SK-N-SH (cell line): ENCODE measurements around the gene MSRB1. TPM values are rescaled to one million over a fixed set of nuclear protein-coding genes. Genes with fewer than 3 reads are reported as not detected.
A peak's percentile ranks its signal among the peaks of the same experiment; 100 is the strongest.

Experiments
- CTCF ChIA-PET: fragments of 300-600, 350-600 bp; formaldehyde crosslinking; extraction: SDS; loops from one replicate; lab custom pipeline; 2021; lab: Yijun Ruan, JAX
- POLR2A ChIA-PET: fragments of 350-600 bp; sonication (Branson Sonifier 250); formaldehyde crosslinking; extraction: SDS; loops from one replicate; lab custom pipeline; 2020; ENCODE audit warnings: antibody characterized with exemption, inconsistent platforms; lab: Yijun Ruan, JAX
- DNase-seq: peaks from one replicate; pipeline ENCODE4 v3.0.0; 2012
- H2AFZ ChIP-seq: fragments of 200-600 bp; sonication (generic); 2 replicates; pipeline ENCODE4 v1.8.1; 2016; ENCODE audit warnings: antibody characterized with exemption, mild to moderate bottlenecking, low read depth
- H3F3A ChIP-seq: fragments of 200-600 bp; sonication (generic); replicated peaks from 2 replicates; pipeline ENCODE3; 2016; ENCODE audit warnings: antibody characterized with exemption, mild to moderate bottlenecking; ENCODE audit not compliant: insufficient read depth
- H3K27ac ChIP-seq, 2 experiments: fragments of 200-500 bp in 1 of 2; fragments of 200-600 bp in 1 of 2; sonication (Bioruptor generic) in 1 of 2; sonication (generic), shearing (Covaris generic) in 1 of 2; 2 replicates each; pipeline versions ENCODE4 v1.5.1 to v1.6.1; 2014 to 2016; ENCODE audit warnings: low read depth in 2 of 2, inconsistent platforms in 1 of 2, low read length in 1 of 2, mild to moderate bottlenecking in 1 of 2, mixed read lengths in 1 of 2
- H3K27me3 ChIP-seq: fragments of 200-600 bp; sonication (generic), shearing (Covaris generic); 2 replicates; pipeline ENCODE4 v1.6.1; 2016; ENCODE audit warnings: mixed run types; ENCODE audit not compliant: insufficient read depth
- H3K36me3 ChIP-seq, 2 experiments: fragments of 200-500 bp in 1 of 2; fragments of 200-600 bp in 1 of 2; sonication (Bioruptor generic) in 1 of 2; sonication (generic) in 1 of 2; replicated peaks in 1 of 2; 2 replicates each; pipeline versions ENCODE3 to v1.5.1; 2014 to 2016; ENCODE audit warnings: low read length in 1 of 2, mild to moderate bottlenecking in 1 of 2; ENCODE audit not compliant: insufficient read depth in 2 of 2, control insufficient read depth in 1 of 2
- H3K4me1 ChIP-seq, 2 experiments: fragments of 200-500 bp in 1 of 2; fragments of 200-600 bp in 1 of 2; sonication (Bioruptor generic) in 1 of 2; sonication (generic), shearing (Covaris generic) in 1 of 2; 2 replicates each; pipeline versions ENCODE4 v1.5.1 to v1.6.1; 2014 to 2016; ENCODE audit warnings: low read depth in 1 of 2, low read length in 1 of 2, mixed run types in 1 of 2; ENCODE audit not compliant: insufficient read depth in 2 of 2, control insufficient read depth in 1 of 2
- H3K4me2 ChIP-seq: fragments of 200-600 bp; sonication (generic), shearing (Covaris generic); 2 replicates; pipeline ENCODE4 v1.6.1; 2017; ENCODE audit warnings: mixed run types
- H3K4me3 ChIP-seq, 2 experiments: fragments of 200-500 bp in 1 of 2; fragments of 200-600 bp in 1 of 2; sonication (Bioruptor generic) in 1 of 2; sonication (generic), shearing (Covaris generic) in 1 of 2; 2 replicates each; pipeline versions ENCODE4 v1.5.1 to v1.8.1; 2014 to 2016; ENCODE audit warnings: low read depth in 2 of 2, inconsistent platforms in 1 of 2, low read length in 1 of 2, mild to moderate bottlenecking in 1 of 2, mixed read lengths in 1 of 2, moderate library complexity in 1 of 2
- H3K79me2 ChIP-seq: fragments of 200-600 bp; sonication (generic); 2 replicates; pipeline ENCODE4 v1.8.1; 2017; ENCODE audit warnings: mild to moderate bottlenecking; ENCODE audit not compliant: insufficient read depth
- H3K9ac ChIP-seq: fragments of 200-600 bp; sonication (generic); 2 replicates; pipeline ENCODE4 v1.6.1; 2017; ENCODE audit warnings: mixed run types
- H3K9me2 ChIP-seq: fragments of 200-600 bp; sonication (generic); 2 replicates; pipeline ENCODE4 v1.6.1; 2017; ENCODE audit warnings: mixed run types
- H3K9me3 ChIP-seq: fragments of 200-600 bp; sonication (generic); 2 replicates; pipeline ENCODE4 v1.6.1; 2017; ENCODE audit warnings: mixed run types, mild to moderate bottlenecking, moderate library complexity
- H4K20me1 ChIP-seq: fragments of 200-600 bp; sonication (generic); 2 replicates; pipeline ENCODE4 v1.6.1; 2017; ENCODE audit warnings: mild to moderate bottlenecking, mixed run types; ENCODE audit not compliant: insufficient read depth
- EP300 ChIP-seq, 2 experiments: IDR thresholded peaks; 2 replicates each; pipeline versions ENCODE4 v1.4.0 to v1.6.1; 2012; ENCODE audit warnings: borderline replicate concordance in 1 of 2, low read depth in 1 of 2, low read length in 1 of 2
- EZH2phosphoT487 ChIP-seq: fragments of 200-600 bp; sonication (generic); IDR thresholded peaks from 2 replicates; pipeline ENCODE4 v1.6.1; 2017; ENCODE audit warnings: low read depth, mixed run types, mild to moderate bottlenecking, antibody characterized with exemption, moderate library complexity, borderline replicate concordance
- MXI1 ChIP-seq: IDR thresholded peaks from 2 replicates; pipeline ENCODE4 v1.6.1; 2012; ENCODE audit warnings: mild to moderate bottlenecking, low read depth, low read length, improper control_type of control experiment
- NFIC ChIP-seq: IDR thresholded peaks from 2 replicates; pipeline ENCODE4 v1.4.0; 2012; ENCODE audit warnings: borderline replicate concordance
- NRF1 ChIP-seq: IDR thresholded peaks from 2 replicates; pipeline ENCODE4 v1.6.1; 2012; ENCODE audit warnings: low read depth, mild to moderate bottlenecking, low read length
- RAD21 ChIP-seq: IDR thresholded peaks from 2 replicates; pipeline ENCODE4 v1.6.1; 2012; ENCODE audit warnings: mild to moderate bottlenecking, low read length
- REST ChIP-seq: IDR thresholded peaks from 2 replicates; pipeline ENCODE4 v1.6.1; 2012; ENCODE audit warnings: mild to moderate bottlenecking, low read depth, low read length, moderate library complexity
- RFX5 ChIP-seq: IDR thresholded peaks from 2 replicates; pipeline ENCODE4 v1.6.1; 2012; ENCODE audit warnings: mild to moderate bottlenecking, improper control_type of control experiment, low read length
- SMC3 ChIP-seq: IDR thresholded peaks from 2 replicates; pipeline ENCODE4 v1.6.1; 2012; ENCODE audit warnings: low read depth, low read length, improper control_type of control experiment
- TAF1 ChIP-seq: IDR thresholded peaks from 2 replicates; pipeline ENCODE4 v1.6.1; 2012; ENCODE audit warnings: low read depth, mild to moderate bottlenecking, low read length, moderate library complexity, borderline replicate concordance
- YY1 ChIP-seq: IDR thresholded peaks from 2 replicates; pipeline ENCODE4 v1.4.0; 2012; ENCODE audit warnings: low read depth, mild to moderate bottlenecking
- WGBS: methylation state at CpG from one replicate; pipeline ENCODE4 v1.1.6; 2017; ENCODE audit warnings: low lambda C conversion rate; 5-methylcytosine and 5-hydroxymethylcytosine counted together
- polyA plus RNA-seq, 3 experiments: library from polyadenylated mRNA; depleted of rRNA; stranded (reverse); fragments of >200 nt; gene quantifications; 2 replicates each; pipeline ENCODE4 v1.2.3, GENCODE V29; 2012
- TF ChIP-seq, protein P1 (sequence below): IDR thresholded peaks from 2 replicates; pipeline ENCODE4 v1.4.0; 2012; ENCODE audit warnings: low read depth, borderline replicate concordance
- TF ChIP-seq, protein P2 (sequence below): fragments of 200-600 bp; sonication (generic); IDR thresholded peaks from 2 replicates; pipeline ENCODE4 v1.6.1; 2017; ENCODE audit warnings: antibody characterized with exemption, mild to moderate bottlenecking, moderate library complexity

The MSRB1 gene
- polyA plus RNA-seq, 1 of the 3 experiments (the other 2 are of a cell fraction): 31.4 TPM

GRCh38 chr16:1917665-1918350 lies 25.2 kb downstream of the MSRB1 start:
- Histone ChIP-seq H2AFZ (no peak overlapping the region), H3K27ac (no peak overlapping the region), H3F3A (no peaks in the 10 kb centered on the region), H3K4me2 (no peak overlapping the region), H3K4me3 (no peak overlapping the region; a peak in 1 of 4 replicates), H4K20me1 (no peaks in the 10 kb centered on the region), H3K9ac (no peak overlapping the region), H3K9me3 (no peaks in the 10 kb centered on the region), H3K36me3 (no peaks in the 10 kb centered on the region), H3K27me3 (peaks cover 45% of the 10 kb centered on the region), H3K4me1 (peaks cover 0 to 13% of the 10 kb centered on the region in 2 experiments; a peak in 1 of 4 replicates), H3K79me2 (no peaks in the 10 kb centered on the region), H3K9me2 (no peaks in the 10 kb centered on the region)
- TF ChIP-seq NRF1: no peak
- TF ChIP-seq EZH2phosphoT487: peak; percentile 74
- 1% methylated on average over 15 of the region's 81 CpGs for WGBS
- no peak for DNase-seq
- ChIA-PET CTCF (interaction anchor here (5.2 kb wide), 1 partner anchor 11 kb away, joined by 38 read pairs; no protein-coding TSS in a partner anchor), POLR2A (no interaction called here)

DNA sequence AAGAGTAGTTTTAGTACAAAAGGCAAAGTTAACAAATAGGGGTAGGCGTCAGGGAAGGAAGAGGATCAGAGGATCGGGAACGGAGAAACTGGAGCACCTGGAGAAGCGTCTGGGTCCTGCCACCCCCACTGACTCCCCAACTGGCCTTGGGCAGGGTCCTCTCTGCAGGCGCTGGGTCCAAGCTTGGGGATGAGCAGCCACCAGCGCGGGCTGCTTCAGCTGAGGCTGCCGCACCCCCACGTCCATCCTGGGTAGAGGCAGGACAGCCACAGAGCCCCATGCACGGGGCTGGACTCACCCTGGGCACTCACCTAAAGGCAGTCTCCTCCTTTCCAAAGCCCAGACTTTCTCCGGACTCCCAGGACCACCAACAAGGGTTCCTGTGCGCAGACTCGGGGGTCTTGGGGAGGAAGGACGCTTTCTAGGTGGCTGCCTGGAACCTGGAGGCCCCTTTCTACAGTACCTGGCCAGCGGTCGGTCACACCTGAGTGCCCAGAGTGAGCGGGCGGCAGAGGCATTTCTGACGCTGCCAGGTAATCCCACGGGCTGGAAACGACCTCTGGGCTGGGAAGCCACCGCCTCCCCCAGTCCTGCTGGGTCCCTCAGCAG lies 25.8 kb downstream of the MSRB1 start:
- no peak for DNase-seq
- Histone ChIP-seq H3K79me2 (no peaks in the 10 kb centered on the region), H3K27ac (no peak overlapping the region), H3K9me3 (no peaks in the 10 kb centered on the region), H3K4me3 (no peak overlapping the region), H4K20me1 (no peaks in the 10 kb centered on the region), H3K27me3 (peaks cover 45% of the 10 kb centered on the region), H3K9me2 (no peaks in the 10 kb centered on the region), H3K4me2 (no peak overlapping the region), H3K36me3 (no peaks in the 10 kb centered on the region), H3K9ac (no peak overlapping the region), H2AFZ (no peak overlapping the region), H3F3A (no peaks in the 10 kb centered on the region), H3K4me1 (peaks cover 0 to 13% of the 10 kb centered on the region in 2 experiments; a peak in 1 of 4 replicates)
- WGBS: 24% methylated on average over 13 of the region's 22 CpGs
- ChIA-PET CTCF (interaction anchor here (5.2 kb wide), 1 partner anchor 12 kb away, joined by 38 read pairs; no protein-coding TSS in a partner anchor), POLR2A (interaction anchor here (1.0 kb wide), 1 partner anchor 48 kb away, joined by 4 read pairs; the partner anchor contains the start of gene RPS2)
- TF ChIP-seq YY1: no peak
- TF ChIP-seq MXI1: no peak
- TF ChIP-seq, protein P1, sequence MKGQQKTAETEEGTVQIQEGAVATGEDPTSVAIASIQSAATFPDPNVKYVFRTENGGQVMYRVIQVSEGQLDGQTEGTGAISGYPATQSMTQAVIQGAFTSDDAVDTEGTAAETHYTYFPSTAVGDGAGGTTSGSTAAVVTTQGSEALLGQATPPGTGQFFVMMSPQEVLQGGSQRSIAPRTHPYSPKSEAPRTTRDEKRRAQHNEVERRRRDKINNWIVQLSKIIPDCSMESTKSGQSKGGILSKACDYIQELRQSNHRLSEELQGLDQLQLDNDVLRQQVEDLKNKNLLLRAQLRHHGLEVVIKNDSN: no peak
- TF ChIP-seq SMC3: no peak
- no peak for TF ChIP-seq REST
- TF ChIP-seq EP300 (IDR thresholded peaks at IDR 0.05; ENCODE audit: borderline replicate concordance in 1 of 2, low read depth in 1 of 2, low read length in 1 of 2): no peak
- no peak for TF ChIP-seq RFX5
- TF ChIP-seq, protein P2, sequence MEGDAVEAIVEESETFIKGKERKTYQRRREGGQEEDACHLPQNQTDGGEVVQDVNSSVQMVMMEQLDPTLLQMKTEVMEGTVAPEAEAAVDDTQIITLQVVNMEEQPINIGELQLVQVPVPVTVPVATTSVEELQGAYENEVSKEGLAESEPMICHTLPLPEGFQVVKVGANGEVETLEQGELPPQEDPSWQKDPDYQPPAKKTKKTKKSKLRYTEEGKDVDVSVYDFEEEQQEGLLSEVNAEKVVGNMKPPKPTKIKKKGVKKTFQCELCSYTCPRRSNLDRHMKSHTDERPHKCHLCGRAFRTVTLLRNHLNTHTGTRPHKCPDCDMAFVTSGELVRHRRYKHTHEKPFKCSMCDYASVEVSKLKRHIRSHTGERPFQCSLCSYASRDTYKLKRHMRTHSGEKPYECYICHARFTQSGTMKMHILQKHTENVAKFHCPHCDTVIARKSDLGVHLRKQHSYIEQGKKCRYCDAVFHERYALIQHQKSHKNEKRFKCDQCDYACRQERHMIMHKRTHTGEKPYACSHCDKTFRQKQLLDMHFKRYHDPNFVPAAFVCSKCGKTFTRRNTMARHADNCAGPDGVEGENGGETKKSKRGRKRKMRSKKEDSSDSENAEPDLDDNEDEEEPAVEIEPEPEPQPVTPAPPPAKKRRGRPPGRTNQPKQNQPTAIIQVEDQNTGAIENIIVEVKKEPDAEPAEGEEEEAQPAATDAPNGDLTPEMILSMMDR: no peak
- TF ChIP-seq NFIC: no peak
- TF ChIP-seq RAD21: no peak
- no peak for TF ChIP-seq TAF1
